Right lobe of liver (tissue), 4 donors: ENCODE measurements around the gene ARPC2.

Experiments
- POLR2A ChIP-seq: fragments of 450-650 bp; IDR thresholded peaks from one replicate; pipeline ENCODE4 v1.6.1; 2017; ENCODE audit warnings: antibody characterized with exemption, mild to moderate bottlenecking
- TF ChIP-seq, protein P1 (sequence below), 4 donors: fragments of 200-600 bp in 3 of 4; fragments of 450-650 bp in 1 of 4; IDR thresholded peaks; one replicate each; pipeline versions ENCODE4 v1.5.1 to v1.8.0; 2016 to 2022; ENCODE audit warnings: antibody characterized with exemption in 4 of 4, mild to moderate bottlenecking in 2 of 4
- donor health status: DM: no; HTN: no; CAD: no.
- donor health status: DM: no; HTN: no; CAD: no.
- donor health status: DM: no; HTN: yes; CAD: no.

DNA sequence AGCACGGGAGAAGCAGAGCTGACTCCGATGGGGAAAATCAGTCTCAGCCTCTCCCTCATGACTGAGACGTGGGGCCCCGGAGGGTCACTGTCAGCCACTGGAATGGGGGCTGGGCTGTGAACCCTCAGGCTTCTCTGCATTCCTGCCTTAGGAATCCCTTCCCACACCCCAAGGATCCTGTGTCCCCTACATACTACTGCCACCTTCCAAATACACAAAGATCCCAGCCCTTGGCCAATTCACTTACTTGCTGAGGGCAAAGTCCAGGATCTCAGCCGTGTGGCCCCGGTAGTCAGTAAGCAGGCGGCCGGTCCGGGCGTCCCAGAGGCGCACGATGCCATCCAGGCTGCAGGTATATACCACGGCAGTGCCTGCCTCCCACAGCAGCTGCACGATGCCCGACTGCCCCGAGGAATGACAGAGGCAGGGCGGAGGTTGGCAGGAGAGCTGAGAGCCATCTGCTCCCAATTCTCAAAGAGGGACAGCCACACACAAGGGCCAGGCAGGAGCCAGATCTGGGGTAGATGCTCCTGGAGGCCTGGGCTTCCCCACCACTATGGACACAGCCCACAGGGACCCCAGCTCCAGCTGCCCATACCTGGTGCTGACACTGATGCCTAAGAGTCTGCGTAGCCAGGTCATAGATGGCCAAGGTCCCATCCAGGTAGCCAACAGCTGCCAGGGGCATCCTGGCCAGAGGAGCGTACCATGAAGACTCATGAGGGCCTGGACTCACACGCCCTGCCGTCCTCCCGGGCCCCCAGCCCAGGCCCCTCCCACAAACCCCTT is 48.0 kb downstream of the ARPC2 start:
- TF ChIP-seq, protein P1, sequence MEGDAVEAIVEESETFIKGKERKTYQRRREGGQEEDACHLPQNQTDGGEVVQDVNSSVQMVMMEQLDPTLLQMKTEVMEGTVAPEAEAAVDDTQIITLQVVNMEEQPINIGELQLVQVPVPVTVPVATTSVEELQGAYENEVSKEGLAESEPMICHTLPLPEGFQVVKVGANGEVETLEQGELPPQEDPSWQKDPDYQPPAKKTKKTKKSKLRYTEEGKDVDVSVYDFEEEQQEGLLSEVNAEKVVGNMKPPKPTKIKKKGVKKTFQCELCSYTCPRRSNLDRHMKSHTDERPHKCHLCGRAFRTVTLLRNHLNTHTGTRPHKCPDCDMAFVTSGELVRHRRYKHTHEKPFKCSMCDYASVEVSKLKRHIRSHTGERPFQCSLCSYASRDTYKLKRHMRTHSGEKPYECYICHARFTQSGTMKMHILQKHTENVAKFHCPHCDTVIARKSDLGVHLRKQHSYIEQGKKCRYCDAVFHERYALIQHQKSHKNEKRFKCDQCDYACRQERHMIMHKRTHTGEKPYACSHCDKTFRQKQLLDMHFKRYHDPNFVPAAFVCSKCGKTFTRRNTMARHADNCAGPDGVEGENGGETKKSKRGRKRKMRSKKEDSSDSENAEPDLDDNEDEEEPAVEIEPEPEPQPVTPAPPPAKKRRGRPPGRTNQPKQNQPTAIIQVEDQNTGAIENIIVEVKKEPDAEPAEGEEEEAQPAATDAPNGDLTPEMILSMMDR (IDR thresholded peaks at IDR 0.05) = no peak
- TF ChIP-seq POLR2A = no peak
